Activated CD8-positive, alpha-beta memory T cell treated with anti-CD3 and anti-CD28 coated beads for 4 hours (primary cell): ENCODE results near the gene PCDHGA8.
"Not testable (repeated sequence)": the region's sequence is repeated elsewhere in the genome, so short reads cannot be mapped to it uniquely, and the experiment has no call there.

ENCODE experiments used
- DNase-seq, 2 donors: peaks; one replicate each; pipeline ENCODE4 v3.0.0-alpha.2; 2020; ENCODE audit warnings: low read depth in 2 of 2

PCDHGA8 gene

DNA sequence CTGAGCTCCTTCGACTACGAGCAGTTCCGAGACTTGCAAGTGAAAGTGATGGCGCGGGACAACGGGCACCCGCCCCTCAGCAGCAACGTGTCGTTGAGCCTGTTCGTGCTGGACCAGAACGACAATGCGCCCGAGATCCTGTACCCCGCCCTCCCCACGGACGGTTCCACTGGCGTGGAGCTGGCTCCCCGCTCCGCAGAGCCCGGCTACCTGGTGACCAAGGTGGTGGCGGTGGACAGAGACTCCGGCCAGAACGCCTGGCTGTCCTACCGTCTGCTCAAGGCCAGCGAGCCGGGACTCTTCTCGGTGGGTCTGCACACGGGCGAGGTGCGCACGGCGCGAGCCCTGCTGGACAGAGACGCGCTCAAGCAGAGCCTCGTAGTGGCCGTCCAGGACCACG, 39.9 kb downstream of the PCDHGA8 start:
- DNase-seq, result not testable (repeated sequence)

DNA sequence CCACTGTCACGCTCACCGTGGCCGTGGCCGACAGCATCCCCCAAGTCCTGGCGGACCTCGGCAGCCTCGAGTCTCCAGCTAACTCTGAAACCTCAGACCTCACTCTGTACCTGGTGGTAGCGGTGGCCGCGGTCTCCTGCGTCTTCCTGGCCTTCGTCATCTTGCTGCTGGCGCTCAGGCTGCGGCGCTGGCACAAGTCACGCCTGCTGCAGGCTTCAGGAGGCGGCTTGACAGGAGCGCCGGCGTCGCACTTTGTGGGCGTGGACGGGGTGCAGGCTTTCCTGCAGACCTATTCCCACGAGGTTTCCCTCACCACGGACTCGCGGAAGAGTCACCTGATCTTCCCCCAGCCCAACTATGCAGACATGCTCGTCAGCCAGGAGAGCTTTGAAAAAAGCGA, 40.3 kb downstream of the PCDHGA8 start:
- DNase-seq, result not testable (repeated sequence)

DNA sequence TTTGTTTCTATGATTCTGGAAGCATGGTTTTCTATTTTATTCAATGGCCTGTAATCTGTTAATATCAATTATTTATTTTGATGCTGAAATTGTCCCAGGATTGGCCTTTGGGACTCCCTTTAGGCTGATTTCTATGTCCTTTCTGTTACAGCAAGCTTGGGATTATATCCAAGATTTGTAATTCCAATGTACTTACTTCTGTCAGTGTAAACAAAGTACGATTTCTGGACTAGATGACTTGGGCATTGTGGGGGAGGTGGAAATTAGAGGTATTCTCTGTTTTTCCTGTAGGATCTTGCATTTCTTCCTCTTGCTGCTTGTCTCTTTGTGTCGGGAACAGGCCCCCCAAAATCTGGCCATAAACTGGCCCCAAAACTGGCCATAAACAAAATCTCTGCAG, 41.6 kb downstream of the PCDHGA8 start:
- no peak for DNase-seq

DNA sequence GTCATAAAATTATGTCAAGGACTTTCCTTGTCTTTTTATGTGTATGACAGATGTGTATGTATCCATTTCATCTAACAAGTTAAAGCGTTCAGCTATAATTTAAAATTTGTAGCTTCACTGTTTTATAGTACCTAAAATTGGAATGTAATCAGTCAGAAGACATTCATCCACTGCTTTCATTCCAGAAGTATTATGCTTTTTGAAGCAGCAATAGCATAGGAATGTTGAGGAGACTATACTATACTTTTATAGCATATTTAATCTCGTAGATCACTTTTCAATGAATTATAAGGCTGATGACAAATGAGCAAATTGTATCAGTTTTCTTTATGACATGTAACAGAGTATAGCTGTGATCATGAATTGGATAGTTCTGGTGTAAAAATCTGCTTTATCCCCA, 44.8 kb downstream of the PCDHGA8 start:
- no peak for DNase-seq

DNA sequence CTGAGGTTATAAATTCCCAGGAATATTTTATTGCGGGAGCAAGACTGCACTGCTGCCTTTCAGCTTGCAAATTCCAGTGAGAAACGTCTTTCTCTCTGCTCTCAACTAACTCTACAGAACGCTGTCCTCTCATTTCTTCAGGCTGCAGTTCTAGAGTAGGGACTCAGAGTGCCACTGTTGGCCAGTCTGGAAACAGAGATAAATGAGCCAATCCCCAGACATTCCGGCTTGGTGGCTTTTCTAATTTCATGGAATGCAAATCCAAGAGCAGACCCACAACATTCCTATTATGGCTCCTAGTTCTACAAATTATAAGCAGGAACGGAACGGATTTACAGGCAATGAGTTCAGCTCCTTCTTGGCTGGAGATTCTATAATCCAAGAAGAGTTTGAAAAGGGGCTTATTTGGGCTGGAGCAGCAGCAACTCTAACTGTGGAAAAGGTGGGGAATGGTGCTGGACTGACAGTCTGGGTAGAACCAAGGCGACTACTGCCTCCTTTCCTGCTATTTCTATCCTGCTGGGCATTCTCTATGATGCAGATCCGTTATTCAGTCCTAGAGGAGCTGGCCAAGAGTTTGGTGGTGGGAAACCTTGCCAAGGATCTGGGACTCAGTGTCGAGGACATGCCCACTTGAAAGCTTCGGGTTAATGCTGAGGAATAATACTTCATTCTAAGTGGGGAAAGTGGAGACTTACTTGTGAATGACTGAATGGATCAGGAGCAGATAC, 47.1 kb downstream of the PCDHGA8 start:
- DNase-seq, result no peak

DNA sequence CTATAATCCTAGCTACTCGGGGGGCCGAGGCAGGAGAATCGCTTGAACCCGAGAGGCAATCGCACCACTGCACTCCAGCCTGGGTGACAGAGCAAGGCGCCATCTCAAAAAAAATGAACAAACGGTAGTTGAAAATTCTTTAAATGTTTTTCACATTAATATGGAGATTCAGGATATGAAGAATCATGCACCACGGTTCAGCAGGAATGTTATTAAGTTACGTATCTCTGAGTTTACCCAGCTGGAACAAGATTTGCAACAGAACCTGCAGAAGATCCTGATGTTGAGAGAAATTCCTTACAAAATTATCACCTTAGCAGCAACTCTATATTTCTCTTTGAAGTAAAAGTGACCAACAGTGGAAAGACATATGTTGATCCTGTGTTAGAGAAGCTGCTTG, 47.9 kb downstream of the PCDHGA8 start:
- no peak for DNase-seq

DNA sequence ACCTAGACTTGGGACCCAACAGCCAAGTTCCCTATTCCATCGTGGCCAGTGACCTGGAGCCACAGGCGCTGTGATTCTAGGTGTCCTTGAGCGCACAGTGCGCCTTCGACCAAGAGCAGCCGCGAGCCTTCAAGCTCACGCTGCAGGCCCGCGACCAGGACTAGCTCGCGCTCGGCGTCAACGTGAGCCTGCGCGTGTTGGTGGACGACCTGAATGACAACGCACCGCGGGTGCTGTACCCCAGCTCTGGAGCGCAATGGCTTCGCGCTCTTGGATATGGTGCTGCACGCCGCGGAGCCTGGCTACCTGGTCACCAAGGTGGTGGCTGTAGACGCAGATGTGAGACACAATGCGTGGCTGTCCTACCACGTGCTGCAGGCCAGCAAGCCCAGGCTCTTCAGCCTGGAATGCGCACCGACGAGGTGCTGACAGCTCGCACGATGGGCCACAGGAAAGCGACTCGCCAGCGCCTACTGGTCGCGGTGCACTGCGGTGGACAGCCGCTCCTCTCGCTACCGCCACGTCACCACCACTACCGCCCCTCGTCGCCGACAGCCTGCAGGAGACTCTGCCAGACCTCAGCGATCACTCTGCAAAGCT, 49.2 kb downstream of the PCDHGA8 start:
- DNase-seq, result no peak
